ENCODE data around the gene ZSWIM6.

- TF ChIP-seq EP300 (IDR thresholded peaks at IDR 0.05) (no peak), CTCF (IDR thresholded peaks at IDR 0.05) (no peak), POLR2A (IDR thresholded peaks at IDR 0.05) (no peak)
These were observed 53.6 kb downstream of the ZSWIM6 start for GRCh38 chr5:61385627-61386026.

Data from stomach (tissue), 4 donors.